Panc1 (cell line): ENCODE measurements around the gene DDI1. TPM values are rescaled to one million over a fixed set of nuclear protein-coding genes. Genes with fewer than 3 reads are reported as not detected.

Experiments used
- ATAC-seq: fragments of 200-7000 bp; cut with Tn5 transposase; 2 replicates; pipeline ENCODE4 v1.9.1; 2020; ENCODE audit warnings: mild to moderate bottlenecking, moderate library complexity
- BruUV-seq: library from RNA; stranded (reverse); fragments of 400-500 nt; replicated peaks from 2 replicates; lab custom pipeline; 2021; lab: Mats Ljungman, UMichigan
- CTCF ChIA-PET: fragments of 300-600 bp; sonication (Branson Sonifier 250); formaldehyde crosslinking; loops from one replicate; lab custom pipeline; 2022; ENCODE audit warnings: antibody characterized with exemption; lab: Charles Lee
- POLR2A ChIA-PET: fragments of 300-600 bp; sonication (Branson Sonifier 250); formaldehyde crosslinking; loops from one replicate; lab custom pipeline; 2022; ENCODE audit warnings: antibody characterized with exemption; lab: Charles Lee
- DNase-seq: peaks from one replicate; pipeline ENCODE4 v3.0.0-alpha.2; 2010; ENCODE audit warnings: low read depth, low spot score
- H3K27ac ChIP-seq: 2 replicates; pipeline ENCODE4 v1.5.1; 2011; ENCODE audit warnings: mild to moderate bottlenecking, low read length, inconsistent platforms
- H3K27me3 ChIP-seq: fragments of 200-500 bp; sonication (Bioruptor generic); 2 replicates; pipeline ENCODE4 v1.6.0; 2014; ENCODE audit warnings: low read length, inconsistent platforms; ENCODE audit not compliant: control insufficient read depth, insufficient read depth
- H3K36me3 ChIP-seq: fragments of 200-500 bp; sonication (Bioruptor generic); 2 replicates; pipeline ENCODE4 v1.5.1; 2014; ENCODE audit warnings: inconsistent platforms, mild to moderate bottlenecking, low read length, moderate library complexity; ENCODE audit not compliant: control insufficient read depth, insufficient read depth
- H3K4me1 ChIP-seq: 2 replicates; pipeline ENCODE4 v1.5.1; 2011; ENCODE audit warnings: inconsistent platforms, mild to moderate bottlenecking, low read length, moderate library complexity; ENCODE audit not compliant: control insufficient read depth, insufficient read depth
- H3K4me3 ChIP-seq, 2 experiments: 2 replicates each; pipeline ENCODE4 v1.5.1; 2011 to 2012; ENCODE audit warnings: low read depth in 2 of 2, low read length in 2 of 2, mild to moderate bottlenecking in 2 of 2, inconsistent platforms in 1 of 2, moderate library complexity in 1 of 2
- H3K9me3 ChIP-seq: fragments of 200-500 bp; sonication (Bioruptor generic); 2 replicates; pipeline ENCODE4 v1.5.1; 2014; ENCODE audit warnings: low read depth, mild to moderate bottlenecking, inconsistent platforms, low read length, moderate library complexity; ENCODE audit not compliant: control insufficient read depth, insufficient read depth
- CTCF ChIP-seq: fragments of 450-650 bp; IDR thresholded peaks from 2 replicates; pipeline ENCODE4 v1.5.1; 2017; ENCODE audit warnings: mild to moderate bottlenecking
- POLR2AphosphoS5 ChIP-seq: IDR thresholded peaks from 2 replicates; pipeline ENCODE4 v1.6.1; 2012; ENCODE audit warnings: mild to moderate bottlenecking, low read depth, low read length, moderate library complexity
- SIN3A ChIP-seq: IDR thresholded peaks from 2 replicates; pipeline ENCODE4 v1.6.1; 2012; ENCODE audit warnings: low read depth, mild to moderate bottlenecking, low read length, moderate library complexity, borderline replicate concordance; ENCODE audit not compliant: insufficient read depth
- TCF7L2 ChIP-seq: IDR thresholded peaks from 2 replicates; pipeline ENCODE4 v1.6.1; 2011; ENCODE audit warnings: mild to moderate bottlenecking, low read depth, low read length, inconsistent platforms
- in situ Hi-C: cut with HindIII; loops from 2 replicates; pipeline ENCODE4 v1.10.0; 2016; ENCODE audit warnings: low sequenced_read_pairs, low pct_unique_long_range_greater_than_20kb
- intact Hi-C: fragments of 100-400 bp; cut with micrococcal nuclease; formaldehyde crosslinking; loops from one replicate; pipeline ENCODE4 v1.10.0; 2022; ENCODE audit not compliant: unreplicated experiment
- total RNA-seq: library from RNA; stranded (reverse); gene quantifications from one replicate; pipeline ENCODE4 v1.2.1, GENCODE V29; 2021; ENCODE audit not compliant: unreplicated experiment
- TF ChIP-seq, protein P1 (sequence below), 2 experiments: IDR thresholded peaks; 2 replicates each; pipeline ENCODE4 v1.6.1; 2011 to 2012; ENCODE audit warnings: low read depth in 2 of 2, control low read depth in 1 of 2, low read length in 1 of 2, mild to moderate bottlenecking in 1 of 2, moderate library complexity in 1 of 2; ENCODE audit not compliant: insufficient read depth in 1 of 2

The DDI1 gene
- total RNA-seq, 1 experiment from 2014 or later: not detected

- DNase-seq (no peak), ATAC-seq (no peak)
- Histone ChIP-seq H3K27ac (no peak overlapping the region), H3K4me3 (no peak overlapping the region), H3K4me1 (no peaks in the 10 kb centered on the region), H3K9me3 (no peaks in the 10 kb centered on the region), H3K36me3 (no peaks in the 10 kb centered on the region), H3K27me3 (no peaks in the 10 kb centered on the region)
- ChIA-PET POLR2A (no interaction called here), CTCF (no interaction called here)
- BruUV-seq: no TSS peak
- in situ Hi-C loops: no loop called here
- TF ChIP-seq SIN3A (no peak), CTCF (no peak), TCF7L2 (no peak), POLR2AphosphoS5 (no peak)
- TF ChIP-seq, protein P1, sequence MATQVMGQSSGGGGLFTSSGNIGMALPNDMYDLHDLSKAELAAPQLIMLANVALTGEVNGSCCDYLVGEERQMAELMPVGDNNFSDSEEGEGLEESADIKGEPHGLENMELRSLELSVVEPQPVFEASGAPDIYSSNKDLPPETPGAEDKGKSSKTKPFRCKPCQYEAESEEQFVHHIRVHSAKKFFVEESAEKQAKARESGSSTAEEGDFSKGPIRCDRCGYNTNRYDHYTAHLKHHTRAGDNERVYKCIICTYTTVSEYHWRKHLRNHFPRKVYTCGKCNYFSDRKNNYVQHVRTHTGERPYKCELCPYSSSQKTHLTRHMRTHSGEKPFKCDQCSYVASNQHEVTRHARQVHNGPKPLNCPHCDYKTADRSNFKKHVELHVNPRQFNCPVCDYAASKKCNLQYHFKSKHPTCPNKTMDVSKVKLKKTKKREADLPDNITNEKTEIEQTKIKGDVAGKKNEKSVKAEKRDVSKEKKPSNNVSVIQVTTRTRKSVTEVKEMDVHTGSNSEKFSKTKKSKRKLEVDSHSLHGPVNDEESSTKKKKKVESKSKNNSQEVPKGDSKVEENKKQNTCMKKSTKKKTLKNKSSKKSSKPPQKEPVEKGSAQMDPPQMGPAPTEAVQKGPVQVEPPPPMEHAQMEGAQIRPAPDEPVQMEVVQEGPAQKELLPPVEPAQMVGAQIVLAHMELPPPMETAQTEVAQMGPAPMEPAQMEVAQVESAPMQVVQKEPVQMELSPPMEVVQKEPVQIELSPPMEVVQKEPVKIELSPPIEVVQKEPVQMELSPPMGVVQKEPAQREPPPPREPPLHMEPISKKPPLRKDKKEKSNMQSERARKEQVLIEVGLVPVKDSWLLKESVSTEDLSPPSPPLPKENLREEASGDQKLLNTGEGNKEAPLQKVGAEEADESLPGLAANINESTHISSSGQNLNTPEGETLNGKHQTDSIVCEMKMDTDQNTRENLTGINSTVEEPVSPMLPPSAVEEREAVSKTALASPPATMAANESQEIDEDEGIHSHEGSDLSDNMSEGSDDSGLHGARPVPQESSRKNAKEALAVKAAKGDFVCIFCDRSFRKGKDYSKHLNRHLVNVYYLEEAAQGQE (IDR thresholded peaks at IDR 0.05; ENCODE audit: insufficient read depth in 1 of 2, low read depth in 2 of 2, low read length in 1 of 2): no peak
- intact Hi-C loops: no loop called here
Observed at GRCh38 chr11:103994518-103994917, 41.9 kb upstream of the DDI1 start.

GRCh38 chr11:103995896-103996295, 40.5 kb upstream of the DDI1 start:
- in situ Hi-C loops (no loop called here), intact Hi-C loops (no loop called here)
- ChIA-PET POLR2A (no interaction called here), CTCF (no interaction called here)
- ATAC-seq: no peak
- no TSS peak for BruUV-seq
- H3K4me3 ChIP-seq: no peak overlapping the region
- DNase-seq: no peak
- H3K27ac ChIP-seq: no peak overlapping the region
- H3K9me3 ChIP-seq: no peaks in the 10 kb centered on the region
- TF ChIP-seq, protein P1 (IDR thresholded peaks at IDR 0.05; ENCODE audit: insufficient read depth in 1 of 2, low read depth in 2 of 2, low read length in 1 of 2): no peak
- TF ChIP-seq CTCF (no peak), TCF7L2 (no peak), POLR2AphosphoS5 (no peak), SIN3A (no peak)
- H3K36me3 ChIP-seq: no peaks in the 10 kb centered on the region
- H3K4me1 ChIP-seq: no peaks in the 10 kb centered on the region
- no peaks in the 10 kb centered on the region for H3K27me3 ChIP-seq
